Liver (tissue), 3 donors: ENCODE measurements around the gene ADISSP.

Source experiments
- FOXA1 ChIP-seq: IDR thresholded peaks from 2 replicates; pipeline ENCODE4 v1.6.1; 2016; ENCODE audit warnings: antibody characterized with exemption
- HNF4G ChIP-seq: IDR thresholded peaks from 2 replicates; pipeline ENCODE4 v1.6.1; 2016; ENCODE audit warnings: antibody characterized with exemption
- TF ChIP-seq, protein P1 (sequence below): fragments of 150-350 bp; IDR thresholded peaks from 2 replicates; pipeline ENCODE4 v1.5.1; 2017; ENCODE audit warnings: improper control_type of control experiment, low read depth, low read length; ENCODE audit not compliant: missing input control
- TF ChIP-seq, protein P2 (sequence below): IDR thresholded peaks from 2 replicates; pipeline ENCODE4 v1.6.1; 2016; ENCODE audit warnings: antibody characterized with exemption, mild to moderate bottlenecking
- TF ChIP-seq, protein P3 (sequence below): IDR thresholded peaks from 2 replicates; pipeline ENCODE4 v1.6.1; 2016; ENCODE audit warnings: antibody characterized with exemption
- donor health status: healthy.
- donor health status: healthy.

DNA sequence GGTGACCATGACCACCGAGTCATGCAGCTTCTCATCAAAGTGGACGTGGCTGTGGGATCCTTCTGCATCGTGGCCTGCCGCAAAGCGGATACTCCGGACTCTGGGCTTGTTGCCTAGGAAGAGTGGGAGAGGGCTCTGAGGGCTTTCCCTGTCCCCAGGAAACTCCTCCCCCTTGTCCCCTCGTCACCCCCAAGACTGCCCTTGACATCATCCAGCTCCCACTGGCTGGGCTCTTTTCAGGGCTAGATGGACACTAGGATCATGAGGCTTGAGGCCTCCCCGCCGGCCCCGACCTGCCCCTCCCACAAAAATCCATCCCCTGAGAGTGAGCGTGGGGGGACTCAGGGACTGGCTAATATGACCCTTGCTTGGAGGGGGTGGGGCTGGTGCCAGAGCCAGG, 9.0 kb downstream of the ADISSP start:
- TF ChIP-seq, protein P1, sequence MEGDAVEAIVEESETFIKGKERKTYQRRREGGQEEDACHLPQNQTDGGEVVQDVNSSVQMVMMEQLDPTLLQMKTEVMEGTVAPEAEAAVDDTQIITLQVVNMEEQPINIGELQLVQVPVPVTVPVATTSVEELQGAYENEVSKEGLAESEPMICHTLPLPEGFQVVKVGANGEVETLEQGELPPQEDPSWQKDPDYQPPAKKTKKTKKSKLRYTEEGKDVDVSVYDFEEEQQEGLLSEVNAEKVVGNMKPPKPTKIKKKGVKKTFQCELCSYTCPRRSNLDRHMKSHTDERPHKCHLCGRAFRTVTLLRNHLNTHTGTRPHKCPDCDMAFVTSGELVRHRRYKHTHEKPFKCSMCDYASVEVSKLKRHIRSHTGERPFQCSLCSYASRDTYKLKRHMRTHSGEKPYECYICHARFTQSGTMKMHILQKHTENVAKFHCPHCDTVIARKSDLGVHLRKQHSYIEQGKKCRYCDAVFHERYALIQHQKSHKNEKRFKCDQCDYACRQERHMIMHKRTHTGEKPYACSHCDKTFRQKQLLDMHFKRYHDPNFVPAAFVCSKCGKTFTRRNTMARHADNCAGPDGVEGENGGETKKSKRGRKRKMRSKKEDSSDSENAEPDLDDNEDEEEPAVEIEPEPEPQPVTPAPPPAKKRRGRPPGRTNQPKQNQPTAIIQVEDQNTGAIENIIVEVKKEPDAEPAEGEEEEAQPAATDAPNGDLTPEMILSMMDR = no peak
- TF ChIP-seq FOXA1 (no peak), HNF4G (no peak)
- TF ChIP-seq, protein P2, sequence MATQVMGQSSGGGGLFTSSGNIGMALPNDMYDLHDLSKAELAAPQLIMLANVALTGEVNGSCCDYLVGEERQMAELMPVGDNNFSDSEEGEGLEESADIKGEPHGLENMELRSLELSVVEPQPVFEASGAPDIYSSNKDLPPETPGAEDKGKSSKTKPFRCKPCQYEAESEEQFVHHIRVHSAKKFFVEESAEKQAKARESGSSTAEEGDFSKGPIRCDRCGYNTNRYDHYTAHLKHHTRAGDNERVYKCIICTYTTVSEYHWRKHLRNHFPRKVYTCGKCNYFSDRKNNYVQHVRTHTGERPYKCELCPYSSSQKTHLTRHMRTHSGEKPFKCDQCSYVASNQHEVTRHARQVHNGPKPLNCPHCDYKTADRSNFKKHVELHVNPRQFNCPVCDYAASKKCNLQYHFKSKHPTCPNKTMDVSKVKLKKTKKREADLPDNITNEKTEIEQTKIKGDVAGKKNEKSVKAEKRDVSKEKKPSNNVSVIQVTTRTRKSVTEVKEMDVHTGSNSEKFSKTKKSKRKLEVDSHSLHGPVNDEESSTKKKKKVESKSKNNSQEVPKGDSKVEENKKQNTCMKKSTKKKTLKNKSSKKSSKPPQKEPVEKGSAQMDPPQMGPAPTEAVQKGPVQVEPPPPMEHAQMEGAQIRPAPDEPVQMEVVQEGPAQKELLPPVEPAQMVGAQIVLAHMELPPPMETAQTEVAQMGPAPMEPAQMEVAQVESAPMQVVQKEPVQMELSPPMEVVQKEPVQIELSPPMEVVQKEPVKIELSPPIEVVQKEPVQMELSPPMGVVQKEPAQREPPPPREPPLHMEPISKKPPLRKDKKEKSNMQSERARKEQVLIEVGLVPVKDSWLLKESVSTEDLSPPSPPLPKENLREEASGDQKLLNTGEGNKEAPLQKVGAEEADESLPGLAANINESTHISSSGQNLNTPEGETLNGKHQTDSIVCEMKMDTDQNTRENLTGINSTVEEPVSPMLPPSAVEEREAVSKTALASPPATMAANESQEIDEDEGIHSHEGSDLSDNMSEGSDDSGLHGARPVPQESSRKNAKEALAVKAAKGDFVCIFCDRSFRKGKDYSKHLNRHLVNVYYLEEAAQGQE = no peak
- TF ChIP-seq, protein P3, sequence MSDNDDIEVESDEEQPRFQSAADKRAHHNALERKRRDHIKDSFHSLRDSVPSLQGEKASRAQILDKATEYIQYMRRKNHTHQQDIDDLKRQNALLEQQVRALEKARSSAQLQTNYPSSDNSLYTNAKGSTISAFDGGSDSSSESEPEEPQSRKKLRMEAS = no peak
